Measurements from ENCODE around the gene PIK3C2A. TPM values are rescaled to one million over a fixed set of nuclear protein-coding genes. Genes with fewer than 3 reads are reported as not detected.

PIK3C2A gene
- total RNA-seq, 2 experiments from 2014 or later = 16.4 to 17.3 TPM

DNA sequence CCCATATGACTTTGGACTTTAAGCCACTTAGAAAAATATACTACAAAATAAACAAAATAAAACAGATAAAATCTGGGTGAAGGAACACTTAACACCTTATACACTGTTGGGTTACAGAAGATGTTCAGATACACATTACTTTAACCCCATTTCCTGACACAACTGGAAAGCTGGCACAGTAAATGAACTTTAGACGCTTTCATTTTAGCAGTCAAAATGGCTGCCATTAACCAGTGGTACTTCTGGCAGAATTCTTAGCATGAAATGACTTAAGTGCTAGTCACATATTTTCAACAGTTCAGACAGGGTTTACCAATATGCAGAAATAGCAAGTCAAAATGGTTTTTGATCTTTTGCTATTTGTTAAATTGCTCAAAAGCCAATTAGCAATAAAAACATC lies 37.9 kb downstream of the PIK3C2A start:
- Mint-ChIP-seq H3K4me1 (ENCODE audit: low read depth) (peaks cover 16% of the 10 kb centered on the region), H3K27ac (no peak overlapping the region), H3K4me3 (no peak overlapping the region), H3K9me3 (no peaks in the 10 kb centered on the region), H3K27me3 (ENCODE audit: low read depth) (no peaks in the 10 kb centered on the region), H3K36me3 (ENCODE audit: low read depth) (peaks cover 12% of the 10 kb centered on the region)
- CTCF ChIA-PET = no interaction called here
- DNase-seq = no peak
- intact Hi-C loops (cut with micrococcal nuclease) = no loop called here

DNA sequence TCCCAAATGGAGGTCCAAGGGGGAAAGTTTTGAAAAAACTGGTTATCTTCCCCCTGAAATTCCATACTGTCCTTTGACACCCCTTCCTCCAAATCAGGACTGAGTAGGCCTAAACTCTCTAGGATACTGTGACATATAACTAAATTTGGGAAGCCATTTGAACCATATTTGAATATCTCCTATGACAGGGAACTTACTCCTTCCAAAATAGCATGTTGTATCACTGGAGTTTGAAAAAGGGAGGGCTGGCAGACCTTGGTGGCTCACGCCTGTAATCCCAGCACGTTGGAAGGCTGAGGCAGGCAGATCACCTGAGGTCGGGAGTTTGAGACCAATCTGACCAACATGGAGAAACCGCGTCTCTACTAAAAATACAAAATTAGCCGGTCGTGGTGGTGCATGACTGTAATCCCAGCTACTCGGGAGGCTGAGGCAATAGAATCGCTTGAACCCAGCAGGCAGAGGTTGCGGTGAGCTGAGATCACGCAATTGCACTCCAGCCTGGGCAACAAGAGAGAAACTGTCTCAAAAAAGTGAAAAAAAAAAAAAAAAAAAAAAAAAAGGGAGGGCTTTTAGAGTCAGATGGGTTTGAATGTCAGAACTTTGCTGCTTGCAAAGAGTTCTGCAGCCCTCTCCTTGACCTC lies 42.4 kb downstream of the PIK3C2A start:
- no peaks in the 10 kb centered on the region for H3K27me3 Mint-ChIP-seq (ENCODE audit: low read depth)
- H3K4me3 Mint-ChIP-seq = no peak overlapping the region
- no peaks in the 10 kb centered on the region for H3K9me3 Mint-ChIP-seq
- peaks cover 14% of the 10 kb centered on the region for H3K36me3 Mint-ChIP-seq (ENCODE audit: low read depth)
- DNase-seq = no peak
- H3K27ac Mint-ChIP-seq = no peak overlapping the region
- intact Hi-C loops (cut with micrococcal nuclease) = no loop called here
- CTCF ChIA-PET = no interaction called here
- peaks cover 44% of the 10 kb centered on the region for H3K4me1 Mint-ChIP-seq (ENCODE audit: low read depth)

DNA sequence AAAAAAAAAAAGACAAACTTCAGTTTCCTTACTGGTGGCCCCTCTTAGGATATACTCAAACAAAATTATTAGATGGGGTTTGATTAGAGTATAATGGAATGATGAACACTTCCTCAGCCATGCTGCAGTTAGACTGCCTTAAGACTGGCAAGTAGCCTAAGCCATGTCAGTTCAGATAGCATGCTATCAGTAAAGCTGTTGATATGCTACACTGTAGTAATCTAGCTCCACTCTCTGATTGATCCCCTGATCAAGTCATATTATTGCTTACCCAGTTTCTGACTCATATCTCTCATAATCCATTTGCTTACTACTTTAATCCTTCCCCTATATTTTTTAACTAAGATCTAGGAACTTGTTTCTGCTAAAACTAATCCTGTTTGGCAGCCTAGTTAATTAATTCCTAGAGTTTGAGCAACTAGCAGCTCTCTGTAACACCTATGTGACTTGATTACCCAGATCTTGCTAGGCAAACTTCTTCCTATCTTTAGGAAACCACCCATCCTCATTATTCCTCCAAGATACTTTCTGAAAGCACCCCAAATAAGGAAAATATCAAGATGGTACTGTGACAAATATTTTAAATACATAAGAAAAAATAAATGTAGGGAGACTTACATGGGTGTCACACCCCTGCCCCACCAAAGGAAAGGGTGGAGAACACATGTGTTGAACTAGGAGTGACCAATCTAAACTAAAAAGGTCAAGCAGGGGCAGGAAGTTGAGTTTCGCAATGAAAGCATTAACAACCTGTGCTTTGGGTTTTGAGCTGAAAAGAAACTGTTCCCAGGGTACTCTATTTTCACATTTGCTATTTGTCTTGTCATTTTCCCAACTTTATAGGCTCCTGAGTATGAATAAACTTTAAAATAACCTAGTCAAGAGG lies 43.2 kb downstream of the PIK3C2A start:
- intact Hi-C loops (cut with micrococcal nuclease) = no loop called here
- peaks cover 44% of the 10 kb centered on the region for H3K4me1 Mint-ChIP-seq (ENCODE audit: low read depth)
- no peak overlapping the region for H3K27ac Mint-ChIP-seq
- DNase-seq = no peak
- H3K4me3 Mint-ChIP-seq = no peak overlapping the region
- CTCF ChIA-PET = no interaction called here
- H3K27me3 Mint-ChIP-seq (ENCODE audit: low read depth) = no peaks in the 10 kb centered on the region
- H3K36me3 Mint-ChIP-seq (ENCODE audit: low read depth) = peaks cover 16% of the 10 kb centered on the region
- H3K9me3 Mint-ChIP-seq = no peaks in the 10 kb centered on the region

DNA sequence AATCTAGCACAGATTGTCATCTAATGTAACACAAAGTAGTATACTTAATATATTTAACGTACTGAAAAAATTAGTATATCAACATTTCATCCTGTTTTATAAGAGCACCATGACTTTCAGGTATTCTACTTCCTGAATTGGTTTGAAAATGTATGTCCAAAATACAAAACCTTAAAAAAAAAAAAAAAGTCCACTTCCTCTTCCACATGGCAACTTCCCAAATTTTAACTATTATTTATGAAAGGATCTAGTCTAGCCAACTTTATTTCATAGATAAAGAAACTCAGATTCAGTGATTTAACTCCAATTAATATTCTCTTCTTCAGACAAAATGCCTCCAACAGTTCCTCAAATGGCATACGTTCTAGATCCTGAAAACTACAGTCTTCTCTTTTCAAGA lies 44.0 kb downstream of the PIK3C2A start:
- H3K27me3 Mint-ChIP-seq (ENCODE audit: low read depth) = no peaks in the 10 kb centered on the region
- H3K4me3 Mint-ChIP-seq = no peak overlapping the region
- no peak overlapping the region for H3K27ac Mint-ChIP-seq
- CTCF ChIA-PET = no interaction called here
- no peak for DNase-seq
- intact Hi-C loops (cut with micrococcal nuclease) = no loop called here
- peaks cover 9% of the 10 kb centered on the region for H3K36me3 Mint-ChIP-seq (ENCODE audit: low read depth)
- H3K4me1 Mint-ChIP-seq (ENCODE audit: low read depth) = peaks cover 43% of the 10 kb centered on the region
- H3K9me3 Mint-ChIP-seq = no peaks in the 10 kb centered on the region

DNA sequence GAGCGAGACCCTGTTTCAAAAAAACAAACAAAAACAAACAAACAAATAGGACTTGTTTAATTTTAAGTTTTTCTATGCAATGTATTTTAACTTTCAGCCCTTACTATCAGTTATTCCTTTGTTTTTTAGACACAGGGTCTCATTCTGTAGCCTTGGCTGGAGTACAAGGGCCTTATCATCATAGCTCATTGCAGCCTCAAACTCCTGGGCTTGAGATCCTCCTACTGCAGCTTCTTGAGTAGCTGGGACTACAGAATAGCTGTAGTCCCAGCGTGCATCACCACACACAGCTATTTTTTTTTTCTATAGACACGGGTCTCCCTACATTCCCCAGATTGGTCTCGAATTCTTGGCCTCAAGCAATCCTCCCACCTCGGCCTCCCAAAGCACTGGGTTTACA lies 44.5 kb downstream of the PIK3C2A start:
- Mint-ChIP-seq H3K4me3 (no peak overlapping the region), H3K27me3 (ENCODE audit: low read depth) (no peaks in the 10 kb centered on the region), H3K27ac (no peak overlapping the region), H3K9me3 (no peaks in the 10 kb centered on the region), H3K4me1 (ENCODE audit: low read depth) (peaks cover 40% of the 10 kb centered on the region), H3K36me3 (ENCODE audit: low read depth) (peaks cover 6% of the 10 kb centered on the region)
- CTCF ChIA-PET = no interaction called here
- intact Hi-C loops (cut with micrococcal nuclease) = no loop called here
- DNase-seq = no peak

DNA sequence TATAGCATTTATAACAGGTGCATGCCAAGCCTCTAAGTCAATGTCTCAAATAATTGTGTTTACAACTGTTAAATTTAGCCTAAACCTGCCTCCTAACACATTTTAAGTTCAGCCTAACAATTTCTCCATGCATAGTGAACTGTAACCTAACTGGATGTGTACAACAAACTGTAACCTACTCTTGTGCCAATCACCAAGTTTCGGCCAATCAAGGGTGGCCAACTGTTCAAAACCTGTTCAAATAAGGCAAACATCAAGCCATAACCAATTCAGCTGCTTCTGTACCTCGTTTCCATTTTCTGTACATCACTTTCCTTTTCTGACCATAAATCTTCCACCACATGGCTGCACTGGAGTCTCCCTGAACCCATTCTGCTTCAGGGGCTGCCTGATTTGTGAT lies 45.4 kb downstream of the PIK3C2A start:
- no peak overlapping the region for H3K4me3 Mint-ChIP-seq
- no peak overlapping the region for H3K27ac Mint-ChIP-seq
- CTCF ChIA-PET = no interaction called here
- DNase-seq = no peak
- H3K36me3 Mint-ChIP-seq (ENCODE audit: low read depth) = peaks cover 5% of the 10 kb centered on the region
- H3K9me3 Mint-ChIP-seq = no peaks in the 10 kb centered on the region
- no peaks in the 10 kb centered on the region for H3K27me3 Mint-ChIP-seq (ENCODE audit: low read depth)
- intact Hi-C loops (cut with micrococcal nuclease) = no loop called here
- H3K4me1 Mint-ChIP-seq (ENCODE audit: low read depth) = peaks cover 42% of the 10 kb centered on the region

DNA sequence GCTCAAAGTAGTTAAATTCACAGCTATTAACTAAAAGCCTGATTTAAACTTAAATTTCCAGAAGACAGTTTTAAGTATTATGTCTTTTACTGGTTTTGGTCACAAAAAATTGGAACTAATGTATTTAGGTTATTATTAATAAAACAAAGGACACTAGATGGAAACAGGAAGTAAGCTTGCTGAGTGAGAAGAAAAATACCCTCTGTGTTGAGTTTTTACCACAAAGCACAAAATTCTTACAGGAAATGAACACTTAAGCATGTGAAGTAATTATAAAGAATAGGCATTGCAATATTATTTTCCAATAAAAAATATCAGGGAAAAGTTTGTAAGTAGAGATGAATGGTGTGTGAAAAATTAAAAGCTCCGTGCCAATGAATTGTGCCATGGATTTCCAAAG lies 46.3 kb downstream of the PIK3C2A start:
- no peak overlapping the region for H3K4me3 Mint-ChIP-seq
- H3K4me1 Mint-ChIP-seq (ENCODE audit: low read depth) = peaks cover 44% of the 10 kb centered on the region
- no peaks in the 10 kb centered on the region for H3K9me3 Mint-ChIP-seq
- H3K27me3 Mint-ChIP-seq (ENCODE audit: low read depth) = no peaks in the 10 kb centered on the region
- no peak overlapping the region for H3K27ac Mint-ChIP-seq
- CTCF ChIA-PET = no interaction called here
- H3K36me3 Mint-ChIP-seq (ENCODE audit: low read depth) = peaks cover 5% of the 10 kb centered on the region
- DNase-seq = no peak
- intact Hi-C loops (cut with micrococcal nuclease) = loop anchor here (2.0 kb wide), 1 partner anchor 47 kb away; no protein-coding TSS in a partner anchor

DNA sequence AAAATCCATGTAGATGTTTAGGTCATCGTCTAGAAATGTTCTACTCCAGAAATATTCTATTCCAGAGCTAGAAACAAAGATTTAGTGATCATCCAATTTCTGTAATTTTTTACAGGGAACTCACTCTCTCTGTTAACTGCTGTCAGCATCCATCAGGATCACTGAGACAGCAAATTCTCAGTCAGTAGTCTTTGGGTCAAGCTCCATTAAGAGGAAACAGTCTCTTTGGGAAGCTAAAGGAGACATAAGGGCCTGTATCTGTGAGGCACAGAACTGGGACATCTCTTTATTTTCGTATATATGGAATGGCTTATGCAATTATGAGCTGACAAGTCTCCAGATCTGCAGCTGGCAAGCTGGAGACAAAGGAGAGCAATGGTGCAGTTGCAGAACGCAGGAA lies 48.3 kb downstream of the PIK3C2A start:
- Mint-ChIP-seq H3K9me3 (no peaks in the 10 kb centered on the region), H3K27me3 (ENCODE audit: low read depth) (no peaks in the 10 kb centered on the region), H3K36me3 (ENCODE audit: low read depth) (peaks cover 10% of the 10 kb centered on the region), H3K4me3 (no peak overlapping the region), H3K4me1 (ENCODE audit: low read depth) (peaks cover 40% of the 10 kb centered on the region), H3K27ac (no peak overlapping the region)
- intact Hi-C loops (cut with micrococcal nuclease) = no loop called here
- no peak for DNase-seq
- CTCF ChIA-PET = interaction anchor here (0.6 kb wide), 1 partner anchor 16 kb away, joined by 3 read pairs; no protein-coding TSS in a partner anchor

Other genes starting within 250 kb of the PIK3C2A start
- 1 to 10 TPM; 1.9 to 2.5 TPM for gene PLEKHA7, start 193.6 kb downstream of the PIK3C2A start, total RNA-seq
- gene RPS13, start 130.3 kb downstream of the PIK3C2A start, total RNA-seq = 1,000 to 10,000 TPM; 2,045 to 2,099 TPM
- gene NUCB2, start 68.8 kb upstream of the PIK3C2A start, total RNA-seq = 10 to 100 TPM; 67.7 to 74.0 TPM
- under 1 TPM; 0.72 TPM for gene NCR3LG1, start 143.8 kb upstream of the PIK3C2A start, total RNA-seq
- gene KCNJ11, start 180.7 kb upstream of the PIK3C2A start, total RNA-seq = 1 to 10 TPM; 1.0 to 1.3 TPM